HG03095 (cell line): ENCODE results near the gene ADAMTS3.

Experiments
- ATAC-seq: cut with Tn5 transposase; IDR thresholded peaks from one replicate; pipeline ENCODE4 v1.9.1; 2021; ENCODE audit warnings: moderate library complexity; ENCODE audit not compliant: unreplicated experiment

Gene ADAMTS3

GRCh38 chr4:72568959-72569718 is at the start of gene ADAMTS3:
TSS of gene ADAMTS3 (minus strand) at chr4:72569221. CDS start at chr4:72568762, 459 bp downstream.
- ATAC-seq, result no peak

- ATAC-seq, result no peak
Observed at GRCh38 chr4:72613959-72614358, 44.9 kb upstream of the ADAMTS3 start.

DNA sequence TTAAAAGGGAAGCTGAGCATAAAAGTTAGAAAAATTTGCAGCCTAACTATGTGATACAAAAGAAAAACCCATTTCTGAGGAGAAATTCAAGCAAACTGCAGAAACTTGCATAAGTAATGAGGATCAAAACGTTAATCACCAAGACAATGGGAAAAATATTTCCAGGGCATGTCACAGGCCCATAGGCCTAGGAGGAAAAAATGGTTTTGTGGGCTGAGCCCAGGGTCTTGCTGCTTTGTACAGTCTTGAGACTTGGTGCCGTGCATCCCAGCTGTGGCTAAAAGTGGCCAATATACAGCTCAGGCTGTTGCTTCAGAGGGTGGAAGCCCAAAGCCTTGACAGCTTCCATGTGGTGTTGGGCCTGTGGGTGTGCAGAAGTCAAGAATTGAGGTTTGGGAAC is 37.7 kb upstream of the ADAMTS3 start:
- no peak for ATAC-seq

GRCh38 chr4:72604324-72604723 is 35.3 kb upstream of the ADAMTS3 start:
- no peak for ATAC-seq

GRCh38 chr4:72602396-72603376 is 33.7 kb upstream of the ADAMTS3 start:
- ATAC-seq, result no peak

GRCh38 chr4:72591547-72592454 is 22.8 kb upstream of the ADAMTS3 start:
- no peak for ATAC-seq

- no peak for ATAC-seq
Observed at GRCh38 chr4:72587334-72587733, 18.3 kb upstream of the ADAMTS3 start.

GRCh38 chr4:72582853-72583252 is 13.8 kb upstream of the ADAMTS3 start:
- no peak for ATAC-seq

GRCh38 chr4:72577211-72577610 is 8.2 kb upstream of the ADAMTS3 start:
- ATAC-seq, result no peak

- ATAC-seq, result no peak
Observed at GRCh38 chr4:72571337-72571736, 2.3 kb upstream of the ADAMTS3 start.

DNA sequence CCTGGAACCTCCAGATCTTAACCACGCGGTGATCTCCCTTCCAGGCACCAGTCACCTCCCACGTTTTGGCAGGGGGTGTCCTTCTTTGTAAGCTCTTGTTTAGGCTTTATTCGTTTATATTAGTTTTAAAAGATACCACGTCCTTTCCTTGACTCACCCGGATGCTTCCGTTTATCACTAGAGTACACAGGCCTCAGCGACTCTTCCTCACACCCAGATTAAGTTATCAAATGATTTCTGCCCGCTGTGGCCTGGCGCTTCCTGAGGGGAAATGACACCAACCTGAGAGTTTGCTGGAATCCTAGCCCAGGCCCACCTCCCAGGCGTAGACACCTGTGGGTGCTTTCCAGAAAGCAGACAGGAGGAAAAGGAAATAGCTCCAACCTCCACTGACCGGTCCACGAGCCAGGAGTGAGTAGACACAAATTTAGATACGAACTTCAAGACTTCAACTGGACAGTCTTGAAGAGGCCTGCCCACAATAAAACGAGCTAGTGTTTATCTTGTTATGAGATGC is 756 bp upstream of the ADAMTS3 start:
- no peak for ATAC-seq

GRCh38 chr4:72567821-72568675 is 973 bp downstream of the ADAMTS3 start:
- ATAC-seq, result no peak

- no peak for ATAC-seq
Observed at GRCh38 chr4:72567036-72567435, 2.0 kb downstream of the ADAMTS3 start.

DNA sequence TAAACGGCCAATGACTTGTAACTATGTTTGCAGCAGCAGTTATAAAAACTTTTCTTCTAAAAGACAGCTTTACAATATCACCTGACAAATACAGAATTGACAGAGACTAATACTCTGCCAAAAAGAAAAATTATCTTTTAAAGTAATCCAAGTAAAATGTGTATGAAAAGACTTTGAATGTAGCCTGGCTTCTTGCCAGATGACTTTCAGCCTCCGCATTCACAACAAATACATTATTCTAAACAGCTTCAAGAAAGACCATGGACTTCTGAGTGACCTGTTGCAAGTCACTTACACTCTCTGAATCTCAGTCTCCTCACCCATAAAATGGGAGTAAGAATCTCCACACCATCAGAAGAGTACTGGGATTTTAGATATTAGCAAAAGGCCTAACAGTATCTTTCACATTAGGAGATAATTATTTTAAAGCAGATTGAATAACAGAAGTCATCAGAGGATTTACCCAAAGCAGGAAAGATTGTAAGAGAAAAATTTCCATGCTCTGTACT is 2.5 kb downstream of the ADAMTS3 start:
- ATAC-seq, result no peak

GRCh38 chr4:72564789-72565188 is 4.2 kb downstream of the ADAMTS3 start:
- no peak for ATAC-seq

GRCh38 chr4:72564184-72564583 is 4.8 kb downstream of the ADAMTS3 start:
- no peak for ATAC-seq

DNA sequence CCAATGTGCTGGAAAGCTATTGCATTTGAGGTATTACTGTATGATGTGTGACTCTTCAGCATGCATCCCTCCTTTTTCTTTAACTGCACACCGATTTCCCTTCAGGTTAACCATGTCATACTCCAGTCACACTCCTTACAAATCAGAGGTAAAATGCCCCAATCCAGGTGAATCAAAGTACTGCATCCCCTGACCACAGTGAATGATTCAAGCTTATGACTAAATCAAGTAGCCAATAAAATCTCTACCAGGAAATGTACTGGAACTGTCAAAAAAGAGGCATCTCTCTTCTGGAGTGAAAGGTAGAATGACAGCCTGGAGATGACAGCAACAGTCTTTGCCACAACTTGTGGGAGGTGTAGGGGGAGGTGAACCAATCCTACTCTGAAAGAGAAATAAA is 10.4 kb downstream of the ADAMTS3 start:
- no peak for ATAC-seq

DNA sequence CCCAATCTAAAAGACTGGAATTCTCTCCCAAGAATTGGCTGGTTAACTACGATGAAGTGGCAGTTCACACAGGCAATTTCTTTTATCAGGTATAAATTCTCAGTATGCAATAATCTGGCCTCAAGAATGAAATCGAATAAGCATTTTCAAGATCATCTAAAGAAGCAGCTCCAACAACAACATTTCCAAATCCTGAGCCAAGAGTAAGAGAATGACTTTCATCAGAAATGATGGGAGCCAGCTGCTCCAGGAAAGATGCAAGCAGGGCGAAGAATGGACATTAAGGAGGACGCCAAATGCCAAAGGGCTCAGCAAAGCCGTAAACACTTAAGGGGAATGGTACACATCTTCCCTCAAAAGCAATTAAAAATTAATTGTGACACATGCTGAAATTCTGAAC is 12.0 kb downstream of the ADAMTS3 start:
- no peak for ATAC-seq

DNA sequence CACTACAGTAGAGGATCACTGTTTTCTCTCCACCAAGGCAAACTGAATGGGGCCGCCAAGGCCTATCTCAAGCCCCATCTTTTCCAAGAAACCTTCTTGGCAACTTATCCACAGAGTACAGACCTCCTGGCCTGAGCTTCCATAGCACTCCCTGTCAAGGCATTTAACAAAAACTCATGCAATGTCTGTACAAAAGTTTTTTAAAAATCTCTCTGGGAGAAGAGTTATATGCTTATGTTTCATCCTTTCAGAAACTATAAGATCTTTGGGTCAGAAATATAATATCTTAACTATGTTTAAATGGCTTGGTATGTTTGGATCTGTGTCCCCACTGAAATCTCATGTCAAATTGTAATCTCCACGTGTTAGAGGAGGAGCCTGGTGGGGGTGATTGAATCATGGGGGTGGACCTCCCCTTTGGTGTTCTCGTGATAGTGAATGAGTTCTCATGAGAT is 13.6 kb downstream of the ADAMTS3 start:
- no peak for ATAC-seq
